MM.1S (cell line): ENCODE data around the gene KLF18.

ENCODE experiments used
- EZH2 ChIP-seq: fragments of 300-600 bp; sonication (generic); optimal IDR thresholded peaks from 2 replicates; pipeline ENCODE3; 2017; ENCODE audit warnings: low read depth, mild to moderate bottlenecking, antibody characterized with exemption, low read length, mixed read lengths
- EZH2phosphoT487 ChIP-seq: fragments of 300-600 bp; sonication (generic); IDR thresholded peaks from 2 replicates; pipeline ENCODE4 v1.6.1; 2018; ENCODE audit warnings: antibody characterized with exemption, low read length
- TF ChIP-seq, protein P1 (sequence below): fragments of 300-600 bp; sonication (generic); IDR thresholded peaks from 2 replicates; pipeline ENCODE4 v1.5.1; 2016; ENCODE audit warnings: antibody characterized with exemption, low read length, mixed read lengths

DNA sequence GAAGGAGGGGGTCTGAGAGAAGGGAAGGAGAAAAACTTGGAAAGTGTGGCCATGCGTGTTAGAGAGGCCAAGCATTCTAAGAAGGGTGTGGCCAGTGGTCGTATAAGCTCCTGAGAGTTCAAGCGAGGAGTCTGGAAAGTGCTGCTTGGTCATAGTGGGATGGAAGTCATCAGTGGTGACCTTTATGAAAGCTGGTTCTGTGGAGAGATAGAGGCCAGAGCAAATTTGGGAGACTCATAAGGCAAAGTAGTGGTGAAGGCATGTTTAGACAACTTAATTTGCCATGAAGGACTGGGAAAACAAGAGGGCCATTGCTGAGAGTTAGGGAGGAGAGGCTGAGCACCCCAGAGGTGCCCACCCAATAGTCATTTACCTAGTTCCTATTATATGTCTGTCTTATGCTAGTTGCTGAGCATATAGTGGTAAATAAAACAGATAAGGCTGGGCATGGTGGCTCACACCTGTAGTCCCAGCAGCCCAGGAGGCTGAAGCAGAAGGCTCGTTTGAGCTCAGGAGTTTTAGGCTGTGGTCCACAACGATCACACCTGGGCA is 21.0 kb downstream of the KLF18 start:
- TF ChIP-seq, protein P1, sequence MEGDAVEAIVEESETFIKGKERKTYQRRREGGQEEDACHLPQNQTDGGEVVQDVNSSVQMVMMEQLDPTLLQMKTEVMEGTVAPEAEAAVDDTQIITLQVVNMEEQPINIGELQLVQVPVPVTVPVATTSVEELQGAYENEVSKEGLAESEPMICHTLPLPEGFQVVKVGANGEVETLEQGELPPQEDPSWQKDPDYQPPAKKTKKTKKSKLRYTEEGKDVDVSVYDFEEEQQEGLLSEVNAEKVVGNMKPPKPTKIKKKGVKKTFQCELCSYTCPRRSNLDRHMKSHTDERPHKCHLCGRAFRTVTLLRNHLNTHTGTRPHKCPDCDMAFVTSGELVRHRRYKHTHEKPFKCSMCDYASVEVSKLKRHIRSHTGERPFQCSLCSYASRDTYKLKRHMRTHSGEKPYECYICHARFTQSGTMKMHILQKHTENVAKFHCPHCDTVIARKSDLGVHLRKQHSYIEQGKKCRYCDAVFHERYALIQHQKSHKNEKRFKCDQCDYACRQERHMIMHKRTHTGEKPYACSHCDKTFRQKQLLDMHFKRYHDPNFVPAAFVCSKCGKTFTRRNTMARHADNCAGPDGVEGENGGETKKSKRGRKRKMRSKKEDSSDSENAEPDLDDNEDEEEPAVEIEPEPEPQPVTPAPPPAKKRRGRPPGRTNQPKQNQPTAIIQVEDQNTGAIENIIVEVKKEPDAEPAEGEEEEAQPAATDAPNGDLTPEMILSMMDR: no peak
- TF ChIP-seq EZH2: no peak
- TF ChIP-seq EZH2phosphoT487: no peak
